OCI-LY1 (cell line): ENCODE measurements around the gene ST14.

Experiments
- EZH2 ChIP-seq: fragments of 200-600 bp; sonication (generic), shearing (Covaris generic); IDR thresholded peaks from 2 replicates; pipeline ENCODE4 v1.8.0; 2017; ENCODE audit warnings: borderline replicate concordance, mixed run types, mild to moderate bottlenecking, antibody characterized with exemption, low read length, moderate library complexity, mixed read lengths
- TF ChIP-seq, protein P1 (sequence below): fragments of 200-600 bp; sonication (generic), shearing (Covaris generic); IDR thresholded peaks from 2 replicates; pipeline ENCODE4 v1.5.1; 2017; ENCODE audit warnings: mild to moderate bottlenecking, antibody characterized with exemption, low read length, moderate library complexity, mixed read lengths

DNA sequence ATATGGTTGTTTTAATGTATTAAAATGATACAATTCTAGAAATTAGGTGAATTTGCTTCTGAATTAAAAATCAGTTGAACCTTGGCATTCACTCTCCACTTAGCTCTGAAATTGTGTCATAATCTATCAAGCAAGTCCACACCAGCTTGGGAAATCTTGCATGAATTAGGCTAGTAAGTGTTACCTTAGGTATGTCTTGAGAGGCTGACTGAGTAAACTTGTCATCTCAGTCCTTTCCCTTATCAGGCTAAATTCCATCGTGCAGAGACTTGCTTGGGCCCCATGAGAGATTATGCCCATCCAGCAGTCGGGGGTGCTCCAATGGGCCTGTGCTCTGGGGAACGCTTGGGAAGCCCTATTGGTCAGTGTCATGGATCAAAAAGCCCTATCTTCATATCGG is 33.9 kb upstream of the ST14 start:
- TF ChIP-seq, protein P1, sequence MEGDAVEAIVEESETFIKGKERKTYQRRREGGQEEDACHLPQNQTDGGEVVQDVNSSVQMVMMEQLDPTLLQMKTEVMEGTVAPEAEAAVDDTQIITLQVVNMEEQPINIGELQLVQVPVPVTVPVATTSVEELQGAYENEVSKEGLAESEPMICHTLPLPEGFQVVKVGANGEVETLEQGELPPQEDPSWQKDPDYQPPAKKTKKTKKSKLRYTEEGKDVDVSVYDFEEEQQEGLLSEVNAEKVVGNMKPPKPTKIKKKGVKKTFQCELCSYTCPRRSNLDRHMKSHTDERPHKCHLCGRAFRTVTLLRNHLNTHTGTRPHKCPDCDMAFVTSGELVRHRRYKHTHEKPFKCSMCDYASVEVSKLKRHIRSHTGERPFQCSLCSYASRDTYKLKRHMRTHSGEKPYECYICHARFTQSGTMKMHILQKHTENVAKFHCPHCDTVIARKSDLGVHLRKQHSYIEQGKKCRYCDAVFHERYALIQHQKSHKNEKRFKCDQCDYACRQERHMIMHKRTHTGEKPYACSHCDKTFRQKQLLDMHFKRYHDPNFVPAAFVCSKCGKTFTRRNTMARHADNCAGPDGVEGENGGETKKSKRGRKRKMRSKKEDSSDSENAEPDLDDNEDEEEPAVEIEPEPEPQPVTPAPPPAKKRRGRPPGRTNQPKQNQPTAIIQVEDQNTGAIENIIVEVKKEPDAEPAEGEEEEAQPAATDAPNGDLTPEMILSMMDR, result no peak
- no peak for TF ChIP-seq EZH2
